Renal cortical epithelial cell (primary cell): ENCODE data around the gene CFAP74. TPM values are rescaled to one million over a fixed set of nuclear protein-coding genes. Genes with fewer than 3 reads are reported as not detected.
"Not testable (repeated sequence)": the region's sequence is repeated elsewhere in the genome, so short reads cannot be mapped to it uniquely, and the experiment has no call there.

Experiments
- DNase-seq: peaks from one replicate; pipeline ENCODE4 v3.0.0-alpha.2; 2011; ENCODE audit warnings: low read depth
- total RNA-seq: library from RNA; depleted of rRNA; stranded (reverse); fragments of >200 nt; gene quantifications from 2 replicates; pipeline ENCODE4 v1.2.3, GENCODE V29; 2014

CFAP74 gene
- total RNA-seq, 1 donor from 2014 or later = not detected

DNA sequence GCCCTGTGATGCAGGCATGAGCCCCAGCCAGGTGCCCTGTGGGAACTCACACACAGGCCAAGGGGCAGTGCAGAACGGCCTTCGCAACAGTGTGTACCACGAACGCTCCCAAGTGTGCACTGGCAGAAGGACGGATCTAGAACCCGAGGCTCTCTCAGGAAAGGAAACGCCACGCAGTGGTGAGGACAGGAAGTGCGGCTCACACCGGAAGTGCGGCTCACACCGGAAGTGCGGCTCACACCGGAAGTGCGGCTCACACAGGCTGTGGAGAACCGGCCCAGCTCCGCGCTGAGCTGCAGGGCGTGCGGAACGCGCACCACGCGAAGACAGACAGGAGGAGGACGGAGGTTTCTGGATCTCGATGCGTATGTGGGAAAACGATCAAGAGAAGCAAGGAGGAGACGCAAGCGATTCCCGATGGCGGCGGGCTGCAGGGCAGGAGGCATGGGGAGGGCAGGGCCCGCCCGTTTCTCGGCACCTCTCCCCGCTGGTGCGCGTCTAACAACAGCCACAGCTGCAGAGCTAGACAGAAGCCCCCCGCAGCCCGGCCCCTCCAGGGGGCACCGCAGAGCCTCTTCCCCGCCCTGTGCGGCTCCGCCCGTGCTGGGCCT, 48.6 kb downstream of the CFAP74 start:
- DNase-seq = no peak

DNA sequence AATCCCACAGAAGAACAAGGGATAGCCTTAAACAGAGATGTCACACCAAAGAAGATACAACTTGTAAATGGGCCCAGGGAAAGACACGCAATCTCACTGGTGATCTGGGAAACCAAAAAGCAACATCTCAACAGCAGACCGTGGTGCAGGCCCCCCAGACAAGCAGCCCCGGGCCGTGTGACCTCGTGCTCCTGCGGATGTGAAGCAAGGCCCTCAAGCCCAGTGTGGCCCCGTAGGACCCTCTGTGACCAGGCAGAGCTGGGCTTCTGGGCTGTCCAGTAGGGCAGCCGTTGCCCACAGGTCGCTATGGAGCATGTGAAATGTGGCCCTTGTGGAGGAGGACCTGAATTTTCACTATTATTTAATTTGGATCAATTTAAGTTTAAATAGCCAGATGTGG, 49.6 kb downstream of the CFAP74 start:
- no peak for DNase-seq

- DNase-seq = no peak
Measured at GRCh38 chr1:1950940-1951339, 52.6 kb downstream of the CFAP74 start.

- DNase-seq = no peak
Measured at GRCh38 chr1:1948783-1949182, 54.8 kb downstream of the CFAP74 start.

GRCh38 chr1:1947493-1947892, 56.1 kb downstream of the CFAP74 start:
- DNase-seq = no peak

DNA sequence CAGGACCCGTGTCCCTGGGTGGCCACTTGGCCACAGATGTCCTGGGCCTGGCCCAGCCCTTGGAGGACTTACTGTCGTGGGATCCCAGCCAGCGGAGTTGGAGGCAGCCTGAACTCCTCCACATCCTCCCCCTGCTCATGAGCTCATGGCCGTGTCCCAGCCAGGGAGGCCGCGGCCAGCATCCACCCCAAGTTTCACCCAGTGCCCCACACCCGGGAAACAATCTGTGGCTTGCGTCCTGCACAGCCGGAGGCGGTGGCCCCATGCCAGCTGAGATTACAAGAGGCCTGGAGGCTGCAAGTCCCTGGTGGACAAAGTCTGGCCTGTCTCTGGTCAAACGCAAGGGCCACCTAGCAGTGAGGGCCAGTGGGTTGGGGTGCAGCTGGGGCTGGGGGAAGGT, 57.0 kb downstream of the CFAP74 start:
- DNase-seq = no peak

GRCh38 chr1:1945782-1946393, 57.7 kb downstream of the CFAP74 start:
- DNase-seq = no peak

- DNase-seq = no peak
Measured at GRCh38 chr1:1943834-1944570, 59.6 kb downstream of the CFAP74 start.

GRCh38 chr1:1942753-1943656, 60.6 kb downstream of the CFAP74 start:
- DNase-seq = no peak

GRCh38 chr1:1941868-1942752, 61.5 kb downstream of the CFAP74 start:
- no peak for DNase-seq

DNA sequence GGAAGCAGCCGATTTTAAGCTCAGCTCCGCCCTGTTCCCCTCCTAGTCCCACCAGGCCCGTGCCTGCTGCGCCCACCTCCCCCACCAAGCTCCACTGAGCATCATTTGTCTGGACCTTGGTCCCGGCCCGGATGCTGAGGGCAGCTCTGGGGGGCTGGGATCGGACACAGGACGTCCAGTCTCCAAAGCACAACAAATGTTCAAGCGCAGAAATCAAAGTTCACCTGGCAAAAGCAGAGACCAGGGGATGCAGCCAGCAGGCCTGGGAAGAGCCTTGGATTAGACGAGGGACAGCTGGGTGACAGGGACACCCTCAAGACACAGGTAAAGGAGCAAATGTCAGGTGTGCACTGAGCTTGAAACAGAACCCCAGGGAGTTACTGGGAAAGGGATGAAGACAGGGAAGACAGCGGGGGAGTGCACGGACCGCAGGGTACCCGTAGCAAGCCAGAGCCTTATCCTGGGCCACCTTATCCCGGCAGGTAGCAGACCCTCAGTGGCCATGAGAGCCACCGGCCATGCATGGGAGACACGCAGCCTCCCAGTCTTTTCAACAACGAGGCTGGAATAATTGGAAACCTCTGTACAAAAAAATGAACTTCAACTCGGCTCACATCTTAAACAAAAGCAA, 62.3 kb downstream of the CFAP74 start:
- no peak for DNase-seq

- DNase-seq = no peak
Measured at GRCh38 chr1:1940123-1940425, 63.5 kb downstream of the CFAP74 start.

DNA sequence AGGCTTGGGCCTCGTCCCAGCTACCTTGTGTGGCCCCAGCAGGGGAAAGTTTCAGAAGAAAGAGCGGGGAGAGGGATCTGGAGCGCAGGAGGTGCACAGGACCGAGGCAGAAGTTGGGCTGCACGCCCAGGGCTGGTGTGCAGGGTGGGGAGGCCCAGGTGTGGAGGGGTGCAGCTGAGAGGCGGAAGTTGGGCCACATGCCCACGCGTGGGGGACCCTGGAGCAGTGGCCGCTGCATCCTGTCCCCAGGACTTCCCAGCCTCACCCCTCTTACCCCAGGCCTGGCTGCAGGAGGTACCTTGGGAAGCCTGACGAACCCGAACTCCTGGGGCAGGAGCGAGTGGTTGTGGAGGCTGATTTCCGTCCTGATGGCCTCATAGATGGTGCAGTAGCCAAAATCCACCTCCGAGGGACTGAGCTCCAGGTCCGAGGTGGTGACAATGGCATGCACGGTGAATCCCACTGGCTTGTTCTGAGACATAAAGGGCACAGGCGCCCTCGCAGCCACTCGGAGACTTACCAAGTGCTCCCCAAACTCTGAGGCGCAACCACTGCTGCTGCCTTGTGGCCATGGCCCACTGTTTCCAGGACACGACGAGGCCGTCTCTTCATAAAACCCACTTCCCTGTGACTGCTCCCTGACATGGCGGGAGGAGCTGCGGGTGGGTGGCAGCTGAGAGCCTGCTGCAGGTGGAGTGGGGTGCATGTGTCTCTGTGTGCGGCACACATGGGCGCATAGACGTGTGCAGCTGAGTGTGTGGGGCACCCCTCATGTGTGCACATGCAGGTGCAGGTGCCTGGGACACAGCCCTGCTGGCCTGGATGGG, 64.1 kb downstream of the CFAP74 start:
- no peak for DNase-seq

GRCh38 chr1:1938613-1939295, 64.8 kb downstream of the CFAP74 start:
- no peak for DNase-seq

DNA sequence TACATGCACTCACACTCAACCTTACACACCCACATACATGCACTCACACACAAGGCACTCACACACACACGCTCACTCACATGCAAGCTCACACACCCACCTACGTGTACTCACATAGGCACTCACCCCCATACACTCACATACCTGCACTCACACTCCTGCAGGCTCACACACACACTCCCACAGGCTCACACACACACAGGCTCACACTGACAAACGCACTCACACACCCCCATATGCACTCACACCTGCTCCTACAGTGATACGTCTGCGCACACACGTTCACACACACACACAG, 65.4 kb downstream of the CFAP74 start:
- DNase-seq = no peak

DNA sequence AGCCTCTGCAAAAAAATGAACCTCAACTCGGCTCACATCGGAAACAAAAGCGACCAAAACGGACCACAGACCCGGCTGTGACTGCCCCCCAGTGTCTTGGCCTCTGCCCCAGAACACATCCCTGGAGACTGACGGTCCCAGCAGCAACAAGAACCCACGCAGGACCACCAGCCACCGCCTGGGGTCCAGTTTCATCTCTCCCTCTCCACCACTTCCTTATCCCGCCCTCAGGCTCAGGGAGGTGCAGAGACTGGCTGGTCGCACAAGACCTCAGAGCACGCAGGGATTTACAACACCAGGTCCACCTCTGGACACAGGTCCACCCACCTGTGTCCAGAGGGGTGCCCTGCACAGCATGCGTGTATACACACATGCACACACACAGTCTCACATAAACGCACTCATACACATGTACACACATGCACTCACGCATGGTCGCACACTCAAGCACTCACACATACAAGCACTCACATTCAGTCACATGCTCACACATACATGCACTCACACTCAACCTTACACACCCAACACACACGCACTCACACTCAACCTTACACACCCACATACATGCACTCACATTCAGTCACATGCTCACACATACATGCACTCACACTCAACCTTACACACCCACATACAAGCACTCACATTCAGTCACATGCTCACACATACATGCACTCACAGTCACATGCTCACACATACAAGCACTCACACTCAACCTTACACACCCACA, 65.9 kb downstream of the CFAP74 start:
- DNase-seq = no peak

DNA sequence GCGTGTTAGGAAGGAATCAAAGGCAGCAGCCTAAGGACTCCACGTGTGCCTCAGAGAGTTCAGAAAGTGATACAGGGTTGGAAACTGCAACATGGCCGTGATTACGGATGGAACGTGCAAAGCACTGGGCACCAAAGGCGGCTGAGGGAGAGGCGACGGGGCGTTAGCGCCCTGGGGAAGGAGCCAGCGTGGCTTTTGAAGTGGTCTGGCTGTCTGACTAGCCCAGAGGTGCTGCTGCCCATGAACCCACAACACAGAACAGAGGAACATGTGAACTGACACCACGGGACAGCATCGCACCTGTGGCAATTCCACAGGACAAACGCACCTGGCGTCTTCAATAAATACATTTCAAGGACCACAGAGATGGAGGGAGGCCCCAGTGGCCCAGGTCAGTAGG, 66.5 kb downstream of the CFAP74 start:
- DNase-seq = no peak

- not testable (repeated sequence) for DNase-seq
Measured at GRCh38 chr1:1934848-1935247, 68.7 kb downstream of the CFAP74 start.
